Measurements from ENCODE around the gene TMEM183A.

DNA sequence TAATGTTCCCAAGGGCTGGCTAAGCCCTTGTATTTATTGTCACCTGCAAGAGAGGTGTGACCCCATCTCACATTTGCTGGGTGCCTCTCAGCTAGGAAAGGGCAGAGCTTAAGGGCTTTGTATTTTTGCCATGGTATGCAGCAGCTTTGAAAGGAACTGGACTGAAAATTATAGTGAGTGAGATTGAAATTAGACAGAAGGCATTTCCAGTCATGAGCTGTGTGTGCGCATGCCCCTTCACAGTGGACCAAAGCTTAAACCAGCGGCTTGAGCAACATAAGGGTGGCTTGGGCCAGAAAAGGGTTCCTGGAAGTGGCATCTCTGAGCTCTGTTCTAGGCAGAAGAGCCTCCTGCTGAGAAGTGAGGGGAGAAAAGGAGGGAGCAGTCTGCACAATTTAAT lies 58.8 kb downstream of the TMEM183A start:
- TF ChIP-seq CTCF (IDR thresholded peaks at IDR 0.05; ENCODE audit: low read length) (no peak), EZH2 (IDR thresholded peaks at IDR 0.05; ENCODE audit: borderline replicate concordance, low read length) (no peak)
